ENCODE measurements around the gene FAXDC2. TPM values are rescaled to one million over a fixed set of nuclear protein-coding genes. Genes with fewer than 3 reads are reported as not detected.
A peak's percentile ranks its signal among the peaks of the same experiment; 100 is the strongest.

FAXDC2 gene
- total and polyA plus RNA-seq, 4 donors, result 14.0 to 46.8 (median 28.2) TPM

GRCh38 chr5:154865466-154866184 is 15.2 kb upstream of the FAXDC2 start:
- ATAC-seq (ENCODE audit: low FRiP score) (no peak), DNase-seq (no peak)
- Histone ChIP-seq H3K36me3 (ENCODE audit: control insufficient read depth in 1 of 2, insufficient read depth in 2 of 2, low read length in 1 of 2) (peaks cover 5 to 7% of the 10 kb centered on the region in 2 donors), H3K27me3 (ENCODE audit: control insufficient read depth in 1 of 2, insufficient read depth in 2 of 2, low read length in 1 of 2) (no peaks in the 10 kb centered on the region), H3K4me1 (ENCODE audit: control insufficient read depth in 1 of 2, insufficient read depth in 2 of 2, low read length in 2 of 2) (peaks cover 0 to under 1% of the 10 kb centered on the region in 2 donors), H3K27ac (ENCODE audit: low read depth in 1 of 2, low read length in 2 of 2) (no peak overlapping the region), H3K4me3 (ENCODE audit: low read length in 2 of 2) (no peak overlapping the region), H3K9me3 (ENCODE audit: control insufficient read depth, low read length) (no peaks in the 10 kb centered on the region)
- 49% methylated on average over 5 of the region's 5 CpGs for WGBS, 2 donors
- intact Hi-C loops (cut with DNase I), result no loop called here

DNA sequence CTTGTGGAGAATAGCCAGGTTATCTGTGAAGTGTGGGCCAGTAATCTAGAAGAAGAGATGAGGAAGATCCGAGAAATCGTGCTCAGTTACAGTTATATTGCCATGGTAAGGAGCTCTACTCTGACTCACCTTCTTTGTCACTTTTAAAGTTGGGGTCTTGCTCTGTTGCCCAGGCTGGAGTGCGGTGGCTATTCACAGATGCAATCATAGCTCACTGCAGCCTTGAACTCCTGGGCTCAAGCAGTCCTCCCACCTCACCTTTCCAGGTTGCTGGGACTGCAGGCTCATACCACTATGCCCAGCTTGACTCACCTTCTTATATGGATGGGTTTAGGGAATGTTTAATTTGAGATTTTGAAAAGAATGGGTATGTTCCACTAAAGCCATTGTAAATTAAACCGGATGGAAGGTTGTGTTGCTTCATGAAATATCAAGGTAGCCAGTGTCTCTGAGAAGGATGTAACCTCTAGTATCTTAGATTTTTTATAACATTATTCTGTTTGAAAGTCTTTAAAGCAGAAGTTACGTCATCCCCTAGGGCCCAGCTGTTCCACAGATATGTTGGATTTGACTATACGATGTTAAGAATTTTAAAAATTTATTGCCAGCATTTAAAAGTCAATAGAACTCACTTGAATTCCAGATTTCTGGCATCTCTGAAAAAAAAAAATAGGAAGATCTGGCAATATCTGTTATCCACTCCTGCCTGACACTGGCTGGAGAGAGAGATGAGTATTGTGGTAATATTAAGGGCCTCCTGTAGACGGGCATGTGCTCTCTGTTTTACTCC is 13.1 kb upstream of the FAXDC2 start:
- H3K9me3 ChIP-seq (ENCODE audit: control insufficient read depth, low read length), result no peaks in the 10 kb centered on the region
- H3K4me1 ChIP-seq (ENCODE audit: control insufficient read depth in 1 of 2, insufficient read depth in 2 of 2, low read length in 2 of 2), result peaks cover 2 to 4% of the 10 kb centered on the region in 2 donors
- DNase-seq (no peak), ATAC-seq (ENCODE audit: low FRiP score) (no peak)
- no peak overlapping the region for H3K27ac ChIP-seq (ENCODE audit: low read depth in 1 of 2, low read length in 2 of 2)
- intact Hi-C loops (cut with DNase I), result no loop called here
- H3K27me3 ChIP-seq (ENCODE audit: control insufficient read depth in 1 of 2, insufficient read depth in 2 of 2, low read length in 1 of 2), result no peaks in the 10 kb centered on the region
- no peak overlapping the region for H3K4me3 ChIP-seq (ENCODE audit: low read length in 2 of 2)
- WGBS, 2 donors, result 91 to 92% methylated on average over 7 of the region's 7 CpGs
- peaks cover 2 to 5% of the 10 kb centered on the region in 2 donors for H3K36me3 ChIP-seq (ENCODE audit: control insufficient read depth in 1 of 2, insufficient read depth in 2 of 2, low read length in 1 of 2)

DNA sequence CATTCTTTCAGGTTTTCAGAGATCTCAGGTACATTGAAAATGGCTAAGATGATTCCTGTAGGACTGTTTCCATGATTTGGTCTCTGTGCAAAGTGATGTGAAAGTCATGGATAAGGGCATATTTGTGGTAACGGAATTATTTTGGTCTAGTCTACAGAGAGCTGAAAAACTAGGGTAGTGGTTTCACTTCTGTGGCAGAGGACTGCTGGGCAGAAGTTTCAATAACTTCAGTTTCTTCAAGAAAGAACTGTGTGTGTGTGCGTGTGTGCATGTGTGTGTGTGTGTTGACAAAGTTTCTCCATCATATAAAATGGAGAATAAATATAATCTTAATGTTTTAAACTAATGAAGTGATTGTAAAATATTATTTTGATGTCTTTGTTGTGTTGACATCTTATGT is 12.4 kb upstream of the FAXDC2 start:
- H3K4me1 ChIP-seq (ENCODE audit: control insufficient read depth in 1 of 2, insufficient read depth in 2 of 2, low read length in 2 of 2), result peaks cover 2 to 4% of the 10 kb centered on the region in 2 donors
- H3K27ac ChIP-seq (ENCODE audit: low read depth in 1 of 2, low read length in 2 of 2), result no peak overlapping the region

DNA sequence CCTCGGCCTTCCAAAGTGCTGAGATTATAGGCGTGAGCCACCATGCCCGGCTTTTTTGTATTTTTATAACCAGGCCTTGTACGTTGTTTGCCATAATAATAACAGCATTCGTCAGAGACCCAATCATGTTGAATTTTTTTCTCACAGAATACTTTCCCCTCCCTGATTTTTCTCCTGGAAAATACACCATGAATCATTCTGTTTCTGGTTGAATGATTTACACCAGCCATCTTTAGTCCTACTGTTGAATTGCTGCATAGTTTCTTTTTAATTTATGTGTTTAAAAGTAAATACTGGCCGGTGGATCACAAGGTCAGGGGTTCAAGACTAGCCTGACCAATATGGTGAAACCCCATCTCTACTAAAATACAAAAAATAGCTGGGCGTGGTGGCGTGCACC is 11.5 kb upstream of the FAXDC2 start:
- ATAC-seq (ENCODE audit: low FRiP score), result no peak
- peaks cover 2 to 4% of the 10 kb centered on the region in 2 donors for H3K4me1 ChIP-seq (ENCODE audit: control insufficient read depth in 1 of 2, insufficient read depth in 2 of 2, low read length in 2 of 2)
- H3K4me3 ChIP-seq (ENCODE audit: low read length in 2 of 2), result no peak overlapping the region
- DNase-seq, result no peak
- intact Hi-C loops (cut with DNase I), result no loop called here
- no peak overlapping the region for H3K27ac ChIP-seq (ENCODE audit: low read depth in 1 of 2, low read length in 2 of 2)
- no peaks in the 10 kb centered on the region for H3K27me3 ChIP-seq (ENCODE audit: control insufficient read depth in 1 of 2, insufficient read depth in 2 of 2, low read length in 1 of 2)
- no peaks in the 10 kb centered on the region for H3K9me3 ChIP-seq (ENCODE audit: control insufficient read depth, low read length)
- peaks cover 2 to 5% of the 10 kb centered on the region in 2 donors for H3K36me3 ChIP-seq (ENCODE audit: control insufficient read depth in 1 of 2, insufficient read depth in 2 of 2, low read length in 1 of 2)
- 70 to 78% methylated on average over 8 of the region's 8 CpGs for WGBS, 2 donors

More for the DNA sequence above, 12.4 kb upstream of the FAXDC2 start:
- Histone ChIP-seq H3K9me3 (ENCODE audit: control insufficient read depth, low read length) (no peaks in the 10 kb centered on the region), H3K27me3 (ENCODE audit: control insufficient read depth in 1 of 2, insufficient read depth in 2 of 2, low read length in 1 of 2) (no peaks in the 10 kb centered on the region), H3K36me3 (ENCODE audit: control insufficient read depth in 1 of 2, insufficient read depth in 2 of 2, low read length in 1 of 2) (peaks cover 2 to 5% of the 10 kb centered on the region in 2 donors), H3K4me3 (ENCODE audit: low read length in 2 of 2) (no peak overlapping the region)
- WGBS, 2 donors, result 73 to 76% methylated on average over 2 of the region's 2 CpGs
- ATAC-seq (ENCODE audit: low FRiP score), result no peak
- no peak for DNase-seq
- intact Hi-C loops (cut with DNase I), result no loop called here

- H3K4me1 ChIP-seq (ENCODE audit: control insufficient read depth in 1 of 2, insufficient read depth in 2 of 2, low read length in 2 of 2), result peaks cover 2 to 4% of the 10 kb centered on the region in 2 donors
- intact Hi-C loops (cut with DNase I), result no loop called here
- 29 to 35% methylated on average over 4 of the region's 4 CpGs for WGBS, 2 donors
- H3K36me3 ChIP-seq (ENCODE audit: control insufficient read depth in 1 of 2, insufficient read depth in 2 of 2, low read length in 1 of 2), result peaks cover under 1 to 4% of the 10 kb centered on the region in 2 donors
- H3K9me3 ChIP-seq (ENCODE audit: control insufficient read depth, low read length), result no peaks in the 10 kb centered on the region
- no peak overlapping the region for H3K27ac ChIP-seq (ENCODE audit: low read depth in 1 of 2, low read length in 2 of 2)
- H3K4me3 ChIP-seq (ENCODE audit: low read length in 2 of 2), result no peak overlapping the region
- DNase-seq (no peak), ATAC-seq (ENCODE audit: low FRiP score) (no peak)
- no peaks in the 10 kb centered on the region for H3K27me3 ChIP-seq (ENCODE audit: control insufficient read depth in 1 of 2, insufficient read depth in 2 of 2, low read length in 1 of 2)
These were observed 10.4 kb upstream of the FAXDC2 start for GRCh38 chr5:154860765-154861164.

- no peaks in the 10 kb centered on the region for H3K9me3 ChIP-seq (ENCODE audit: control insufficient read depth, low read length)
- no peaks in the 10 kb centered on the region for H3K27me3 ChIP-seq (ENCODE audit: control insufficient read depth in 1 of 2, insufficient read depth in 2 of 2, low read length in 1 of 2)
- WGBS, 2 donors, result 29 to 33% methylated on average over 5 of the region's 5 CpGs
- intact Hi-C loops (cut with DNase I), result no loop called here
- peak overlapping the region; percentile 80 to 89 for H3K4me3 ChIP-seq (ENCODE audit: low read length in 2 of 2)
- DNase-seq (peak in 1 of 2 donors; percentile 72), ATAC-seq (ENCODE audit: low FRiP score) (no peak)
- peaks cover 2 to 4% of the 10 kb centered on the region in 2 donors for H3K4me1 ChIP-seq (ENCODE audit: control insufficient read depth in 1 of 2, insufficient read depth in 2 of 2, low read length in 2 of 2)
- no peaks in the 10 kb centered on the region for H3K36me3 ChIP-seq (ENCODE audit: control insufficient read depth in 1 of 2, insufficient read depth in 2 of 2, low read length in 1 of 2)
- peak overlapping the region in 1 of 2 donors; percentile 20 for H3K27ac ChIP-seq (ENCODE audit: low read depth in 1 of 2, low read length in 2 of 2)
These were observed 9.7 kb upstream of the FAXDC2 start for GRCh38 chr5:154860123-154860522.

- intact Hi-C loops (cut with DNase I), result loop anchor here (1.0 to 5.0 kb wide), 2 partner anchors 97 to 104 kb away; partner anchors contain the start of gene LARP1 (in 1 of the 2)
- Histone ChIP-seq H3K4me1 (ENCODE audit: control insufficient read depth in 1 of 2, insufficient read depth in 2 of 2, low read length in 2 of 2) (peaks cover 2 to 4% of the 10 kb centered on the region in 2 donors), H3K27ac (ENCODE audit: low read depth in 1 of 2, low read length in 2 of 2) (peak overlapping the region; percentile 36 to 90), H3K9me3 (ENCODE audit: control insufficient read depth, low read length) (no peaks in the 10 kb centered on the region), H3K27me3 (ENCODE audit: control insufficient read depth in 1 of 2, insufficient read depth in 2 of 2, low read length in 1 of 2) (no peaks in the 10 kb centered on the region), H3K4me3 (ENCODE audit: low read length in 2 of 2) (peak overlapping the region; percentile 80 to 89), H3K36me3 (ENCODE audit: control insufficient read depth in 1 of 2, insufficient read depth in 2 of 2, low read length in 1 of 2) (no peaks in the 10 kb centered on the region)
- WGBS, 2 donors, result 1 to 2% methylated on average over 26 of the region's 26 CpGs
- ATAC-seq (ENCODE audit: low FRiP score) (no peak), DNase-seq (no peak)
These were observed 8.8 kb upstream of the FAXDC2 start for GRCh38 chr5:154858972-154859871.

DNA sequence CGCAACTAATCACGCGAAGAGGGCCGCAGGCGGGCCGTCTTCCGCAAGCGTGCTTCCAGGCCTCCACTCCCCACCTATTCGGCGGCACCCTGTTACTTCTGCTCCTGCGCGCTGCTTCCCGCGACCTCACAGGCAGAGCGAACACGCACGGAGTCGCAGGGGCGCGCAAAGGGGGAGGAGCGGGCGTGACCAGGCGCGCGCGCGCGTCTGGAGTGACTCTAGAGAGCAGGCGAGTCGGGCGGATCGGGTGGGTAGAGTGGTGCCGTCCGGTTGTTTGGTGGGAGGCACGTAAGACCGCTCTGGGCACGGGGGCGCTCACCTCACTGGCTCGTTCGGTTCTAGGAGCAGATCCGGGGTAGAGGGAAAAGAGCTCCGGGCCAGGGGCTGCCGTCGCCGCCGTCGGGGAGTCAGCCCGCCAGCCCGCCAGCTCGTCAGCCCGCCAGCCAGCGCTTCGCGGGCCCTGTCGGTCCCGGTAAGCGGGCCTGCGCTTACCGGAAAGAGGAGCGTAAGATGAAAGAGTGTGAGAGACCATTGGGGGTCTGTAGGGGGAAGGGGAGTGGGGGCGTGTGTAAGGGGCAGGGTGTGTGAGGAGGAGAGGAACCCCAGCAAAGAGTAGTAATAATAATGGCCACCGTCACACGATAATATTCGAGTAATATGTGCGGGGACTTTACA is 8.0 kb upstream of the FAXDC2 start, which contains the start of gene CNOT8:
Gene CNOT8, plus strand, starts transcription at position 331 of the 675 bp plus-strand sequence. CDS start 4,652 bp downstream, outside the sequence.
- ATAC-seq (ENCODE audit: low FRiP score) (peak; percentile 97), DNase-seq (peak; percentile 99 to 100)
- peak within 1 kb of the TSS; percentile 80 to 89 for H3K4me3 ChIP-seq (ENCODE audit: low read length in 2 of 2)
- H3K27ac ChIP-seq (ENCODE audit: low read depth in 1 of 2, low read length in 2 of 2), result peak within 1 kb of the TSS; percentile 50 to 94
- H3K36me3 ChIP-seq (ENCODE audit: control insufficient read depth in 1 of 2, insufficient read depth in 2 of 2, low read length in 1 of 2), result no peaks in the 10 kb centered on the region
- intact Hi-C loops (cut with DNase I), result loop anchor here (1.0 to 5.0 kb wide), 2 partner anchors 96 to 103 kb away; partner anchors contain the start of gene LARP1 (in 1 of the 2)
- H3K4me1 ChIP-seq (ENCODE audit: control insufficient read depth in 1 of 2, insufficient read depth in 2 of 2, low read length in 2 of 2), result peaks cover 2 to 4% of the 10 kb centered on the region in 2 donors
- no peaks in the 10 kb centered on the region for H3K9me3 ChIP-seq (ENCODE audit: control insufficient read depth, low read length)
- 0% methylated on average over 63 to 65 of the region's 65 CpGs for WGBS, 2 donors
- H3K27me3 ChIP-seq (ENCODE audit: control insufficient read depth in 1 of 2, insufficient read depth in 2 of 2, low read length in 1 of 2), result no peaks in the 10 kb centered on the region

Measured in aorta (tissue), 5 donors.